NT2/D1 (cell line): ENCODE measurements around the gene EPHB2.

Experiments used
- DNase-seq: peaks from one replicate; pipeline ENCODE4 v3.0.0-alpha.2; 2011; ENCODE audit warnings: low read depth, low spot score
- H3K27me3 ChIP-seq: 2 replicates; pipeline ENCODE4 v1.6.0; 2011; ENCODE audit warnings: mild to moderate bottlenecking; ENCODE audit not compliant: insufficient read length, insufficient read depth
- H3K36me3 ChIP-seq: 2 replicates; pipeline ENCODE4 v1.6.1; 2011; ENCODE audit warnings: mild to moderate bottlenecking, low read length, mixed read lengths; ENCODE audit not compliant: insufficient read depth, insufficient read length
- H3K4me1 ChIP-seq: 2 replicates; pipeline ENCODE4 v1.5.1; 2011; ENCODE audit not compliant: insufficient read depth, insufficient read length
- H3K4me3 ChIP-seq: 2 replicates; pipeline ENCODE4 v1.5.1; 2011; ENCODE audit warnings: low read depth; ENCODE audit not compliant: insufficient read length
- H3K9ac ChIP-seq: 2 replicates; pipeline ENCODE4 v1.6.0; 2011; ENCODE audit warnings: low read depth; ENCODE audit not compliant: insufficient read length
- H3K9me3 ChIP-seq: 2 replicates; pipeline ENCODE4 v1.5.1; 2011; ENCODE audit warnings: mild to moderate bottlenecking, low read length; ENCODE audit not compliant: insufficient read depth
- SUZ12 ChIP-seq: IDR thresholded peaks from 2 replicates; pipeline ENCODE4 v1.6.1; 2011; ENCODE audit not compliant: insufficient read length, insufficient read depth; ENCODE audit errors: extremely low read depth
- YY1 ChIP-seq: IDR thresholded peaks from 2 replicates; pipeline ENCODE4 v1.6.1; 2011; ENCODE audit not compliant: insufficient read length, insufficient read depth
- ZNF274 ChIP-seq: IDR thresholded peaks from 2 replicates; pipeline ENCODE4 v1.6.1; 2011; ENCODE audit warnings: mild to moderate bottlenecking, low read depth, low read length

Gene EPHB2

GRCh38 chr1:22729400-22729773 is 18.7 kb downstream of the EPHB2 start:
- DNase-seq, result no peak
- no peaks in the 10 kb centered on the region for H3K27me3 ChIP-seq
- no peak overlapping the region for H3K9ac ChIP-seq
- H3K36me3 ChIP-seq, result no peaks in the 10 kb centered on the region
- H3K4me3 ChIP-seq, result no peak overlapping the region
- TF ChIP-seq ZNF274 (no peak), SUZ12 (no peak), YY1 (no peak)
- H3K9me3 ChIP-seq, result no peaks in the 10 kb centered on the region
- H3K4me1 ChIP-seq, result no peaks in the 10 kb centered on the region

- Histone ChIP-seq H3K4me3 (no peak overlapping the region), H3K27me3 (no peaks in the 10 kb centered on the region), H3K36me3 (no peaks in the 10 kb centered on the region), H3K4me1 (no peaks in the 10 kb centered on the region), H3K9ac (no peak overlapping the region), H3K9me3 (no peaks in the 10 kb centered on the region)
- DNase-seq, result no peak
- no peak for TF ChIP-seq YY1
- TF ChIP-seq SUZ12, result no peak
- no peak for TF ChIP-seq ZNF274
Observed at GRCh38 chr1:22729912-22730311, 19.3 kb downstream of the EPHB2 start.

DNA sequence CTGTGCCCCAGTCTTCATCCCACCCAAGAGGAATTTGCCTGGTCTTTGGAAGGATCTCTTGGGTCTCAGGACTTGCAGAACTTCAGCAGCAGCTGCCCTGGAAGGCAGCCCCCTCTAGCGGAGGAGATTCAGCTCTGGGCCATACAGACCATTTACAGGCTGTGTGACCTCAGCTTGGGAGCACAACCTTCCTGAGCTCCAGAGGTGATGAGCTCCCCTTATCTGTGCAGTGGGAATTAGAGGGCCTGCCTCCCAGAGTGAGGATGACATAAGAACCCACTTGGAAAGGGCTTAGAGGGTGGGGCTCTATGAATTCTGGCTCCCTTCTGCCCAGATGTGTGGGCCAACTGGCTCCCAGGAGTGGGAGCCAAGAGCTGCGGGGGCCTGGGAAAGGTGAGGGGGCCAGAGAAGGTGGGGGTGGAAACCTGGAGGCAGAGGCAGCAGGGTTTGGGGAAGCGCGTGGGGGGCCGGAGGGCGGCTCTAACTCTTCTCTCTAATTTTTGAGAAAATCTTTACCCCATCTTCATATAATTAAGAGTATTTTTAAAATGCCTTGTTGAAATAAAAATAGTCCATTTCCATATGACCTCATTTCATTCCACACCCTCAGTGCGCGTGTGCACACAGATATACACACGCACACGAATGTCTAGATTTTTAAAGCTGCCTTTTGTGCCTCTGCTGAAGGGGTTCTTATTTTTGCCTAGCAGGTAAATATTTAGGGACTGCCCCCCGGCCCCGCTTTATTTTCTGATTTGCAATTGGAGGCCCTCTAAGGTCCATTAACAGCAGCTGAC is 21.5 kb downstream of the EPHB2 start:
- Histone ChIP-seq H3K36me3 (no peaks in the 10 kb centered on the region), H3K9ac (no peak overlapping the region), H3K4me3 (no peak overlapping the region), H3K27me3 (no peaks in the 10 kb centered on the region), H3K4me1 (peaks cover 9% of the 10 kb centered on the region), H3K9me3 (no peaks in the 10 kb centered on the region)
- DNase-seq, result no peak
- TF ChIP-seq YY1 (no peak), SUZ12 (no peak)

DNA sequence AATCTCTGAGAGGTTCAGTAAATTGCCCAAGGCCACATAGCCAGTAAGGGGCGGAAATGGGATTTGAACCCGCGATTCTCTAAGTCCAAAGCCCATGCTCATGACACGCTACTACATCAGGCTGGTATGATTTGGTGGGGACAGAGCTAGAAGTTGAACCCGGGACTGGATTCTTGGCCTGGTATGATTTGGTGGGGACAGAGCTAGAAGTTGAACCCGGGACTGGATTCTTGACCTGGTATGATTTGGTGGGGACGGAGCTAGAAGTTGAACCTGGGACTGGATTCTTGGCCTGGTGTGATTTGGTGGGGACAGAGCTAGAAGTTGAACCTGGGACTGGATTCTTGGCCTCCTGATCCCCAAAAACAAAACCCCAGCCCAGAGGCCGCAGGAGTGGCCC is 23.0 kb downstream of the EPHB2 start:
- no peaks in the 10 kb centered on the region for H3K9me3 ChIP-seq
- H3K27me3 ChIP-seq, result no peaks in the 10 kb centered on the region
- no peak overlapping the region for H3K9ac ChIP-seq
- no peak for TF ChIP-seq SUZ12
- no peak for TF ChIP-seq ZNF274
- no peak for TF ChIP-seq YY1
- H3K36me3 ChIP-seq, result no peaks in the 10 kb centered on the region
- H3K4me3 ChIP-seq, result no peak overlapping the region
- DNase-seq, result no peak
- peaks cover 9% of the 10 kb centered on the region for H3K4me1 ChIP-seq

DNA sequence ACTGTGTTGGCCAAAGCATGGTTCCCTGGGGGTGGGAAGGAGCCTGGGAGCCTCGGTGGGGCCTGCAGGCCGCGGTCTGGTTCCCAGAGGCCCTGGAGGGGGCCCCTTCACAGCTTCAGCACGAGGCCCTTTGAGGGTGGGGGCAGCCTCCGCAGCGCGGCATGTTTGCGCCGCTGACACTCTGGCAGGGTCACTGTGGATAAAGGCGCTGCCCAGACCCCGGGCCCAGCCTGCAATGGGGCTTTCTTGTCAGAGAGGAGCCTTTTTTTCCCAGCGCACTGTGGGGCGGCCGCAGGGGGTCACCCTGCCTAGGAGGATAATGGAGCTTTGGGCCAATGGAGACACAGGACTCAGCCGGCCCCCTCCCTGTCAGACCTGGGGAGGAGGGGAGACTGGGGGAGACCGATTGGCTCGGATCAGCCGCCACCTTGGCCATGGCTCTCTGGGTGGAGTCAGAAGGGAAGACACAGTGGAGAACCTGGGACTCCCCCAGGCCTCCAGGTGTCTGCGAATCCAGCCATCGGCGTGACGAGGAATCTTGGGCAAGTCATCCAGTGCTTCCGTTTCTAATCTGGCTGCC is 26.0 kb downstream of the EPHB2 start:
- H3K27me3 ChIP-seq, result no peaks in the 10 kb centered on the region
- no peak overlapping the region for H3K9ac ChIP-seq
- H3K4me1 ChIP-seq, result peaks cover 9% of the 10 kb centered on the region
- no peak overlapping the region for H3K4me3 ChIP-seq
- no peak for DNase-seq
- TF ChIP-seq ZNF274 (no peak), YY1 (no peak), SUZ12 (no peak)
- no peaks in the 10 kb centered on the region for H3K9me3 ChIP-seq
- H3K36me3 ChIP-seq, result no peaks in the 10 kb centered on the region

DNA sequence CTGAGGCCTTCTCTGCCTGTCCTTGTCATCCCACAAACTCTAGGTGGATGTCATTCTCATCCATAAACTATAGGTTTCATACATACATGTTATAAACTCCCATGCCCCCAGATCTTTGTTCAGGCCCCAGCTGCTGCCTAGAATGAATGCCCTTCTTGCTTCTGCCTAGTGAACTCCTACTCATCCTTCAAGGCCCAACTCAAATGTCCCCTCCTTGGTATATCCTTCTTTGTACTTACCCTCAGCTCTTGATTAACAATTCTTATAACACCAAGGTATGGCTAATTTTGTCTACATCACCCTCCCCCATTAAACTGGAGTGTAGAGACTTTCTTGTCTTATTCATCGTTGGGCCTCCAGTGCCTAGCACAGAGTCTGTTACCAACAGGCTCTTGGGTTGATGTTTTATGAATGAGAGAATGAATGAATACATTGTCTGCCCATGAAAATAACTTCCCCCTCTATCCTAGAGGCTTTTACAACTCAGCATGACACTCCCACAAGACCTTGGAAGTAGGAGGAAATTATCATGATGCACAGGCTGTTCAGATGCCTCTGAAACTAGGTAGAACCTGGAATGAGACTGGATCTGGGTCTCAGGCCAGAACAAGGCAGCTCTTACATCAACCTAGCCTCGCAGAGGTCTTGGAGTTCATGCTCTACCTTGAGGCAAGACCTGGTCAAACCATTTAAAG is 26.9 kb downstream of the EPHB2 start:
- Histone ChIP-seq H3K36me3 (no peaks in the 10 kb centered on the region), H3K9me3 (no peaks in the 10 kb centered on the region), H3K9ac (no peak overlapping the region), H3K27me3 (no peaks in the 10 kb centered on the region), H3K4me1 (peaks cover 9% of the 10 kb centered on the region), H3K4me3 (no peak overlapping the region)
- no peak for DNase-seq
- TF ChIP-seq ZNF274 (no peak), YY1 (no peak), SUZ12 (no peak)

DNA sequence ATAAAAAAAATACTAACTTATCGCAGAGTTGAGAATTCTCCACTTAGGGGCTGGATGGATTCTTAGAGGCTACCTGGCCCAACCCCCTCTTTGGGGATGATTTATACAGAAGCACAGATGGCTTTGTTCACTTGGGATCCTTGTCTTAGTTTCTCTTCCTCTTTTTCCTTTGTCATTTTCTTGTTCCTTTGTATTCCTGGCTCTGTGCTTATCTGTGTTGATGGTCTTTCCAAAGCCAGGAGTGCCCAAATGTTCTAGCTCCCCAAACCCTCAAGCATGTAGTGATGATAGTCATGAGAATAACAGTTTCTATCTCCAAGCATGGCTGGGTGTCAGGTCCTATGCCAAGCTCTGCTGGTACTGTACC is 27.4 kb downstream of the EPHB2 start:
- Histone ChIP-seq H3K27me3 (no peaks in the 10 kb centered on the region), H3K36me3 (no peaks in the 10 kb centered on the region), H3K9me3 (no peaks in the 10 kb centered on the region), H3K9ac (no peak overlapping the region), H3K4me3 (no peak overlapping the region), H3K4me1 (peaks cover 9% of the 10 kb centered on the region)
- TF ChIP-seq SUZ12, result no peak
- TF ChIP-seq YY1, result no peak
- no peak for TF ChIP-seq ZNF274
- DNase-seq, result no peak
